WTC11 (cell line): Measurements from ENCODE around the gene BLOC1S3. TPM values are rescaled to one million over a fixed set of nuclear protein-coding genes. Genes with fewer than 3 reads are reported as not detected.

Source experiments
- ATAC-seq: fragments of 200-7000 bp; cut with Tn5 transposase; 2 replicates; pipeline ENCODE4 v1.10.0; 2021; ENCODE audit warnings: mild to moderate bottlenecking, moderate library complexity
- CTCF ChIA-PET: fragments of 300-600 bp; sonication (Branson Sonifier 250); formaldehyde crosslinking; loops from one replicate; lab custom pipeline; 2021; ENCODE audit warnings: antibody characterized with exemption; lab: Charles Lee
- POLR2A ChIA-PET: fragments of 350-600 bp; sonication (Branson Sonifier 250); formaldehyde crosslinking; loops from one replicate; lab custom pipeline; 2021; ENCODE audit warnings: antibody characterized with exemption; lab: Charles Lee
- DNase-seq: peaks from one replicate; pipeline ENCODE4 v3.0.0; 2021; ENCODE audit warnings: low spot score
- H3K27ac Mint-ChIP-seq: 2 replicates; pipeline ENCODE4 v1.8.0; 2021; ENCODE audit warnings: mixed read lengths
- H3K27me3 Mint-ChIP-seq: 2 replicates; pipeline ENCODE4 v1.8.0; 2021; ENCODE audit warnings: low read depth, mild to moderate bottlenecking, moderate library complexity, mixed read lengths
- H3K36me3 Mint-ChIP-seq: 2 replicates; pipeline ENCODE4 v1.8.0; 2021; ENCODE audit warnings: mixed read lengths
- H3K4me1 Mint-ChIP-seq: 2 replicates; pipeline ENCODE4 v1.8.0; 2022; ENCODE audit warnings: mixed read lengths
- H3K4me3 Mint-ChIP-seq: 2 replicates; pipeline ENCODE4 v1.8.0; 2021; ENCODE audit warnings: mild to moderate bottlenecking, moderate library complexity, mixed read lengths
- H3K9me3 Mint-ChIP-seq: 2 replicates; pipeline ENCODE4 v1.8.0; 2021; ENCODE audit warnings: mixed read lengths
- AR ChIP-seq: fragments of 250-450 bp; sonication (Bioruptor Pico); IDR thresholded peaks from 2 replicates; pipeline ENCODE4 v1.9.0; 2021; ENCODE audit warnings: mild to moderate bottlenecking
- ATF3 ChIP-seq: sonication (generic); formaldehyde crosslinking; conservative IDR thresholded peaks from 2 replicates; pipeline ENCODE4 v1.8.1; 2022; ENCODE audit warnings: mild to moderate bottlenecking, missing genetic modification reagents
- ATF6 ChIP-seq: sonication (generic); formaldehyde crosslinking; IDR thresholded peaks from 2 replicates; pipeline ENCODE4 v1.8.1; 2023; ENCODE audit warnings: mild to moderate bottlenecking, missing genetic modification reagents
- CTCF ChIP-seq: fragments of 200-600 bp; IDR thresholded peaks from 2 replicates; pipeline ENCODE4 v1.8.0; 2022; ENCODE audit warnings: antibody characterized with exemption
- E2F1 ChIP-seq: sonication (generic); formaldehyde crosslinking; IDR thresholded peaks from 2 replicates; pipeline ENCODE4 v1.8.0; 2022; ENCODE audit warnings: mild to moderate bottlenecking, missing genetic modification reagents
- ETV6 ChIP-seq: sonication (generic); formaldehyde crosslinking; IDR thresholded peaks from 2 replicates; pipeline ENCODE4 v1.8.1; 2022; ENCODE audit warnings: mild to moderate bottlenecking, missing genetic modification reagents
- GRHL2 ChIP-seq: fragments of 250-450 bp; sonication (Bioruptor Pico); IDR thresholded peaks from 2 replicates; pipeline ENCODE4 v1.8.0; 2022; ENCODE audit warnings: mild to moderate bottlenecking, moderate library complexity; ENCODE audit not compliant: insufficient replicate concordance, severe bottlenecking
- JUN ChIP-seq: sonication (generic); formaldehyde crosslinking; IDR thresholded peaks from 2 replicates; pipeline ENCODE4 v1.8.0; 2023; ENCODE audit warnings: mild to moderate bottlenecking, missing genetic modification reagents
- MAX ChIP-seq: sonication (generic); formaldehyde crosslinking; IDR thresholded peaks from 2 replicates; pipeline ENCODE4 v1.8.0; 2022; ENCODE audit warnings: mild to moderate bottlenecking, missing genetic modification reagents
- NR2C2 ChIP-seq: sonication (generic); formaldehyde crosslinking; IDR thresholded peaks from 2 replicates; pipeline ENCODE4 v1.8.0; 2022; ENCODE audit warnings: mild to moderate bottlenecking, missing genetic modification reagents
- PREB ChIP-seq: sonication (generic); formaldehyde crosslinking; IDR thresholded peaks from 2 replicates; pipeline ENCODE4 v1.8.1; 2022; ENCODE audit warnings: mild to moderate bottlenecking, missing genetic modification reagents, moderate library complexity, borderline replicate concordance
- RORB ChIP-seq: fragments of 250-450 bp; sonication (Bioruptor Pico); IDR thresholded peaks from 2 replicates; pipeline ENCODE4 v1.9.0; 2021; ENCODE audit warnings: mild to moderate bottlenecking
- TCF7 ChIP-seq: sonication (generic); formaldehyde crosslinking; IDR thresholded peaks from 2 replicates; pipeline ENCODE4 v1.8.0; 2022; ENCODE audit warnings: mild to moderate bottlenecking, low read depth, missing genetic modification reagents, moderate library complexity
- TP53 ChIP-seq: sonication (generic); formaldehyde crosslinking; IDR thresholded peaks from 2 replicates; pipeline ENCODE4 v1.8.1; 2023; ENCODE audit warnings: mild to moderate bottlenecking, missing genetic modification reagents
- USF2 ChIP-seq: sonication (generic); formaldehyde crosslinking; IDR thresholded peaks from 2 replicates; pipeline ENCODE4 v1.8.1; 2023; ENCODE audit warnings: mild to moderate bottlenecking, missing genetic modification reagents, moderate library complexity
- ZMAT4 ChIP-seq: fragments of 250-450 bp; sonication (Bioruptor Pico); IDR thresholded peaks from 2 replicates; pipeline ENCODE4 v1.9.0; 2021; ENCODE audit warnings: mild to moderate bottlenecking
- ZNF121 ChIP-seq: sonication (generic); formaldehyde crosslinking; IDR thresholded peaks from 2 replicates; pipeline ENCODE4 v1.8.0; 2023; ENCODE audit warnings: missing genetic modification reagents
- ZNF232 ChIP-seq: sonication (generic); formaldehyde crosslinking; IDR thresholded peaks from 2 replicates; pipeline ENCODE4 v1.8.0; 2022; ENCODE audit warnings: mild to moderate bottlenecking, missing genetic modification reagents
- total RNA-seq: library from RNA; stranded (reverse); gene quantifications from 3 replicates; pipeline ENCODE4 v1.2.3, GENCODE V29; 2021

The BLOC1S3 gene
- total RNA-seq, 1 experiment from 2014 or later: 10.0 TPM

- TF ChIP-seq JUN (CRISPR knock-in tag): no peak
- no peak for TF ChIP-seq ZNF232 (CRISPR knock-in tag)
- no peak for TF ChIP-seq AR (CRISPR knock-in tag)
- 0 out of 2 replicates have a peak, but pooled peaks have one; percentile 57 for TF ChIP-seq TP53 (CRISPR knock-in tag)
- peak; percentile 91 for TF ChIP-seq MAX (CRISPR knock-in tag)
- TF ChIP-seq PREB: no peak
- no peak for TF ChIP-seq ZMAT4
- TF ChIP-seq NR2C2 (CRISPR knock-in tag): peak; percentile 78
- no peak for TF ChIP-seq RORB (CRISPR knock-in tag)
- no peak for TF ChIP-seq GRHL2 (CRISPR knock-in tag)
- peak; percentile 44; the same call in 1 of the 2 replicates for TF ChIP-seq USF2
- TF ChIP-seq E2F1 (CRISPR knock-in tag): 0 out of 2 replicates have a peak, but pooled peaks have one; percentile 79
These were observed 25.1 kb upstream of the BLOC1S3 start (continued) for GRCh38 chr19:45153339-45154063.

GRCh38 chr19:45154064-45154827, 24.3 kb upstream of the BLOC1S3 start:
- no peaks in the 10 kb centered on the region for H3K9me3 Mint-ChIP-seq
- ATAC-seq (no peak), DNase-seq (no peak)
- POLR2A ChIA-PET: no interaction called here
- no peaks in the 10 kb centered on the region for H3K36me3 Mint-ChIP-seq
- TF ChIP-seq ATF6: no peak
- TF ChIP-seq ATF3: no peak
- TF ChIP-seq TCF7 (CRISPR knock-in tag): no peak
- no peak for TF ChIP-seq CTCF
- TF ChIP-seq ETV6 (CRISPR knock-in tag): no peak
- TF ChIP-seq USF2: no peak
- peak; percentile 66; the same call in 1 of the 2 replicates for TF ChIP-seq ZNF121 (CRISPR knock-in tag)
- H3K27me3 Mint-ChIP-seq: peaks cover 63% of the 10 kb centered on the region
- CTCF ChIA-PET: interaction anchor here (0.9 to 3.4 kb wide), 9 partner anchors 8 to 184 kb away, joined by 3 to 21 read pairs (median 8); partner anchors contain the start of genes BLOC1S3 and TRAPPC6A
- peaks cover 15% of the 10 kb centered on the region for H3K4me1 Mint-ChIP-seq
- no peak overlapping the region; the same call in 1 of the 2 replicates for H3K27ac Mint-ChIP-seq
- H3K4me3 Mint-ChIP-seq: peak overlapping the region; percentile 68
